ENCODE results near the gene TGFBR2. TPM values are rescaled to one million over a fixed set of nuclear protein-coding genes. Genes with fewer than 3 reads are reported as not detected.

Gene TGFBR2
- total RNA-seq, 1 experiment from 2014 or later = not detected

DNA sequence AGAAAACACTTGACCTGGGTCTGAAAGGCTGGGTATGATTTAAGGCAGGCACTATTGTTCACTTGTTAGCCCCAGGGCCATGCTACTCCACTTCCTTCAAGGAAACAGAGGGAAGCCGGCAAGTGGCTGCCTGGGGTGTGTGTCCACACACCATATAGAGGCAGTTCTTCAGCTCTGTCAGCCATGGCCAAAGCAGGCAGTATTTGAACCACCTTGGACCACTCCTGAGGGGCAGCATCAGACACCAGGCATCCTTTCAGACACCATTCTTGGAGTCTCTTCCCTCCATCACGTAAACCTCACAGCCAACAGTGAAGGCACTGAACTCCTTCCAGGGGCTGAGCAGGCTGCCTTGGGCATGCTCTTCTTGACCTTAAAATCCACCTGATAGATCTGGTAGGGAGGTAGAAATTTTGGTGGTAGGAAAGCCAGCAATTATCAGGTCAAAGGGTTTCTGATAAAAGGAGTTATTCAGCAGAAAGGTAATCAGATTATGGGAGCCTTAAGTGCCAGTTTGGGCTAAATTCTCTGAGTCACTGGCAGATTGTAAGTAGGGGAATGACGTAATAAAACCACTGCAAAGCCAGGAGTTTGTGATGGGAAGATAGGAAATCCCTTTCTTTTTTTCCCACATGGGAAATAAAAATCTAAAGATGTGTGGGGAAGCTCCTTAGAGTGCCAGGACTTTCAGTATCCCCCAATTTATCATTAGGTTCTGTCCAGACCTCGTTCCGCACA is 20.2 kb downstream of the TGFBR2 start:
- no peak overlapping the region for H3K4me3 ChIP-seq (ENCODE audit: low read length)
- no peaks in the 10 kb centered on the region for H3K79me2 ChIP-seq (ENCODE audit: low read length)
- H3K9ac ChIP-seq (ENCODE audit: low read length) = no peak overlapping the region
- H2AFZ ChIP-seq (ENCODE audit: low read length) = no peak overlapping the region
- no peaks in the 10 kb centered on the region for H3K27me3 ChIP-seq (ENCODE audit: low read length)
- H3K9me3 ChIP-seq (ENCODE audit: low read length) = no peaks in the 10 kb centered on the region
- no peak overlapping the region for H3K4me2 ChIP-seq (ENCODE audit: low read depth, low read length, poor library complexity, severe bottlenecking)
- no peak overlapping the region for H3K27ac ChIP-seq (ENCODE audit: low read length)
- no peaks in the 10 kb centered on the region for H3K4me1 ChIP-seq (ENCODE audit: low read length)
- no peaks in the 10 kb centered on the region for H3K9me2 ChIP-seq (replicated peaks; ENCODE audit: insufficient read depth, low read length)
- H3K36me3 ChIP-seq (ENCODE audit: insufficient read depth, low read length) = no peaks in the 10 kb centered on the region
- DNase-seq = no peak
- H4K20me1 ChIP-seq (ENCODE audit: insufficient read depth, low read depth, low read length) = no peaks in the 10 kb centered on the region

DNA sequence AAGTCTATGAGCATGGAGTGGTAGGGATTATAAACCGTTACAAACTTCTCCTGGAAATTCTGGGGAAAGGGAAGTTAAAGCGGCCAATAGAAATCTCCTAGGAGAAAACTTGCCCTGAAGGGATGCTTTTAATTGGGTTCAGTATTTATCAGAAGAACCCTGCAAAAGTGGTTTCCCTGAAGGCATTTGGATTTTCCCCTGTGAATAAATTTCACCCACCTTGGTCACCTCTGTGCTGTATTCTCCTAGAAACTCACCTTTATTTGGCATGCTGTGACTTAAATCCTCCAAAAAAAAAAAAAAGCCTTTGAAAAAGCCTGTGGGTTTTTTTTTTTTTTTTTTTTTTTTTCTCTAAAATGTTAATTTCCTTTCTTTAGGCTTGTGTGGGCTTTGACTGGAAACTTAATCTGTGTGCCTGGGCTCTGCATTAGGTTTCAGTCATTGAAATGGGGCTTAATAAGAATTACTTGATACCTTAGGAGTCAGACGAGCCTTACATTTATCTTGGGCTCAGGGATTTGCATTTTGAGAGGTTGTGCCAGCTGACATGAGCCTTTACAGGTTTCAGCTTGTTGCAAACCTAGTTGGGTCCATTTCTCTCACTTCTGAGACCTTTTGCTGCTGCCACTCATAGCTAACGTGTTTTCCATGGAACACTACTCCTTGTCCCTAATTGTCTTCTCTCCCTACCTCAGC is 22.0 kb downstream of the TGFBR2 start:
- Histone ChIP-seq H4K20me1 (ENCODE audit: insufficient read depth, low read depth, low read length) (no peaks in the 10 kb centered on the region), H3K4me1 (ENCODE audit: low read length) (no peaks in the 10 kb centered on the region), H3K4me3 (ENCODE audit: low read length) (no peak overlapping the region), H3K9me2 (replicated peaks; ENCODE audit: insufficient read depth, low read length) (no peaks in the 10 kb centered on the region), H3K27ac (ENCODE audit: low read length) (no peak overlapping the region), H3K36me3 (ENCODE audit: insufficient read depth, low read length) (no peaks in the 10 kb centered on the region), H3K9ac (ENCODE audit: low read length) (no peak overlapping the region), H3K4me2 (ENCODE audit: low read depth, low read length, poor library complexity, severe bottlenecking) (no peak overlapping the region), H3K9me3 (ENCODE audit: low read length) (no peaks in the 10 kb centered on the region), H3K79me2 (ENCODE audit: low read length) (no peaks in the 10 kb centered on the region), H3K27me3 (ENCODE audit: low read length) (no peaks in the 10 kb centered on the region), H2AFZ (ENCODE audit: low read length) (no peak overlapping the region)
- no peak for DNase-seq

DNA sequence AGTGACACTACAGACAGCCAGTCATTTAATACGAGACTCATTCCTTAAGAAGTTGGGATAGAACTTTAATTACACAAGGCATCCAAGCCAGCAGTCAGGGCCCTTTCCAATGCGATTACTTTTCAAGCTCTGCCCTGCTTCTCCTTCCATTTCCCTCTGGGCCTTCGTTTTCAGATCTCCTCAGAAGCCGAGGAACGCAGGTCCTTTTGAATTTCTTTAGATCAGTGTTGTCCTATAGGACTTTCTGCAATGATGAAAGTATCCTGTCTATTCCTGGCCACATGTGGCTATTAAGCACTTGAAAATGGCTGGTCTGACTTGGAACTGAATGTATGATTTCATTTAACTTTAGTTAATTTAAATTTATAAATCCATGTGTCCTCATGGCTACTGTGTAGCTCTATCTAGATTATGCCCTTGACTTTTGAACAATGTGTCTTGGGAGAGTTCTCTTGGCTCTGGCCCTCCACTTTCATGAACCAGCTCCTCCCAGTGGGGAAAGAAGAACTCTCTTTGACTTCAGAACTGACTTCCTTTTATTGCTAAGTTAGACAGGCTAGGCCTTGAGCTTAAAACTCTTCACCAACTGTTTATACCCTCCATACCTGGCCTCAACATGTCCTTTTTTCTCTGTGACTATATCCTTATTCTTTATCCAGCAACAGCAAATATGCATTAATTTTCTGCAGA is 22.6 kb downstream of the TGFBR2 start:
- Histone ChIP-seq H3K4me2 (ENCODE audit: low read depth, low read length, poor library complexity, severe bottlenecking) (no peak overlapping the region), H3K9ac (ENCODE audit: low read length) (no peak overlapping the region), H3K9me3 (ENCODE audit: low read length) (no peaks in the 10 kb centered on the region), H4K20me1 (ENCODE audit: insufficient read depth, low read depth, low read length) (no peaks in the 10 kb centered on the region), H3K27ac (ENCODE audit: low read length) (no peak overlapping the region), H3K79me2 (ENCODE audit: low read length) (no peaks in the 10 kb centered on the region), H3K4me3 (ENCODE audit: low read length) (no peak overlapping the region), H3K4me1 (ENCODE audit: low read length) (no peaks in the 10 kb centered on the region), H3K9me2 (replicated peaks; ENCODE audit: insufficient read depth, low read length) (no peaks in the 10 kb centered on the region), H3K27me3 (ENCODE audit: low read length) (no peaks in the 10 kb centered on the region), H3K36me3 (ENCODE audit: insufficient read depth, low read length) (no peaks in the 10 kb centered on the region), H2AFZ (ENCODE audit: low read length) (no peak overlapping the region)
- no peak for DNase-seq

DNA sequence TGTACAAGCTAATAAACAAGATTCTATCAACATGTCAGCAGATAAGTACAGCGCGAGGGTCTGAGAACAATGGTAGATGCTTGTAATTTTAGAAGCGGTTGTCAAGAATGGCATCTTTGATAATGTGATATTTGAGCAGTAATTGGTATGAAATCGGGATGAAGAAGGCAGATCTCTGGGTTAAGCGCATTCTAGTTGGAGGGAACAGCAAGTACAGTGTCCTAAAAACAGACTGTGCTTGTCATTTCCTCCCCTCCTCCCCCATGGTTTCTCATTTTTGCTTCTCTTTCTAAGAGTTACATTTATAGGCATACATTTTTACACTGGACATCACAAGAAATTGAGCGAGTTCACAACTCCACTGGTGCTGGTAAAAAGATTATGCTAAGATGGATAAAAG is 23.3 kb downstream of the TGFBR2 start:
- no peaks in the 10 kb centered on the region for H3K79me2 ChIP-seq (ENCODE audit: low read length)
- H3K4me3 ChIP-seq (ENCODE audit: low read length) = no peak overlapping the region
- no peaks in the 10 kb centered on the region for H4K20me1 ChIP-seq (ENCODE audit: insufficient read depth, low read depth, low read length)
- H3K36me3 ChIP-seq (ENCODE audit: insufficient read depth, low read length) = no peaks in the 10 kb centered on the region
- H3K4me2 ChIP-seq (ENCODE audit: low read depth, low read length, poor library complexity, severe bottlenecking) = no peak overlapping the region
- DNase-seq = no peak
- no peaks in the 10 kb centered on the region for H3K9me3 ChIP-seq (ENCODE audit: low read length)
- H3K27ac ChIP-seq (ENCODE audit: low read length) = no peak overlapping the region
- H3K27me3 ChIP-seq (ENCODE audit: low read length) = no peaks in the 10 kb centered on the region
- H3K9me2 ChIP-seq (replicated peaks; ENCODE audit: insufficient read depth, low read length) = no peaks in the 10 kb centered on the region
- no peak overlapping the region for H2AFZ ChIP-seq (ENCODE audit: low read length)
- H3K9ac ChIP-seq (ENCODE audit: low read length) = no peak overlapping the region
- H3K4me1 ChIP-seq (ENCODE audit: low read length) = no peaks in the 10 kb centered on the region

DNA sequence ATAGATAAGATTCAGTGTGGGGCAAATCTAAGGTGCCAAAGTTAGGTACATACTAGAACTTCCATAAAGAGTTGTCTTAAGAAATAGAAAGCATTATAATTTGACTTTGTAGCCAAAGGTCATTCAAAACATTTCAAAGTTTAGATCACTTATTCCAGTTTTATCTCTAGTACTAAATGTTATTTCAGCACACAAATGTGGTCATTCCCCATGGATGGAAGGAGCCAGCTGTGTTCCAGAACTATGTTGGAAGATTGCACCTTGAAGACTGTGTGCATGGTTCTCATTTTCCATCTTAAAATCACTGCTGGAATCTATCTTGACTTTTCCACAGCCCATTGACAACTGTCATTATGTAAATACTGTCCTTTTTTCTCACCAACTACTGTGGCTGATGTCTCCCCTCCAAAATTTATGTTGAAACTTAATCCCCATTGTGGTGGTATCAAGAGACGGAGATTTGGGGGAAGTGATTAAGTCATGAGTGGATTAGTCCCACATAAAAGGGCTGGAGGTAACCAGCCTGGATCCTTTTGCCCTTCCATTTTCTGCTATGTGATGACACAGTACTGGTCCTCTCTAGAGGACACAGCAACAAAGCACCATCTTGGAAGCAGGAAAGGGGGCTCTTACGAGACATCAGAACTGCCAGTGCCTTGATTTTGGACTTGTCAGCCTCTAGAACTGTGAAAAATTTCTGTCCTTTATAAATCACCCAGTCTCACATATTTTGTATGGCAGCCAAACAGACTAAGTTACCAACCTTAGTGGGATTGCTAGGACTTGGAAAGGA is 24.0 kb downstream of the TGFBR2 start:
- H3K27me3 ChIP-seq (ENCODE audit: low read length) = no peaks in the 10 kb centered on the region
- DNase-seq = no peak
- H3K9ac ChIP-seq (ENCODE audit: low read length) = no peak overlapping the region
- H3K9me2 ChIP-seq (replicated peaks; ENCODE audit: insufficient read depth, low read length) = no peaks in the 10 kb centered on the region
- no peaks in the 10 kb centered on the region for H3K9me3 ChIP-seq (ENCODE audit: low read length)
- H3K4me2 ChIP-seq (ENCODE audit: low read depth, low read length, poor library complexity, severe bottlenecking) = no peak overlapping the region
- H3K79me2 ChIP-seq (ENCODE audit: low read length) = no peaks in the 10 kb centered on the region
- no peak overlapping the region for H2AFZ ChIP-seq (ENCODE audit: low read length)
- no peak overlapping the region for H3K4me3 ChIP-seq (ENCODE audit: low read length)
- no peaks in the 10 kb centered on the region for H3K4me1 ChIP-seq (ENCODE audit: low read length)
- no peak overlapping the region for H3K27ac ChIP-seq (ENCODE audit: low read length)
- no peaks in the 10 kb centered on the region for H4K20me1 ChIP-seq (ENCODE audit: insufficient read depth, low read depth, low read length)
- no peaks in the 10 kb centered on the region for H3K36me3 ChIP-seq (ENCODE audit: insufficient read depth, low read length)

DNA sequence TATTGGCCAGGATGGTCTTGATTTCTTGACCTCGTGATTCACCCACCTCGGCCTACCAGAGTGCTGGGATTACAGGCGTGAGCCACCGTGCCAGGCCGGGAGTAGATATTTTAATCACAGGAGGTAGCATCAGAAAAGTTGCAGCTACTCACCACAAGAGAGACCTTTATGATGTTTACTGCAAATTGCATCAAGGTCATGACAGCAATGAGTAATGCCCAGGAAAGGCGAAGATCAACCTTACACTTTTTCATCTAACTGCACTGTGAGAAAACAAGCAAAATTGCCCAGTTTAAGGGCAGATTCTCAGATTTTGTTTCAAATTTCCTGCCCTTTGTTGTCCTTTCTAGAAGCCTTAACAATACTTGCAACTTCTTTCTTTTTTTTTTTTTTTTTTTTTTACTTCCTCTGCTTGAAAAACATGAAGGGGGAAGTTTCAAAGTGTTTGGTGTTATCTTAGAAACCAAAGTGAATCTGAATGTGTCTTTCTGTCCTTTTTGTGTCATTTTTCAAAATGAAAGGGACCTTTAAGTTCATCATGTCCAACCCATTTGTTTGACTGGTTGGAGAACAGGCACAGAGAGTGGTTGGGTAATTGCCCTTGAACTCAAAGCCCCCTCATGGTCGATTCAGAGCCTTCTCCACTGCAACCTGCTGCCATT is 25.0 kb downstream of the TGFBR2 start:
- Histone ChIP-seq H3K27me3 (ENCODE audit: low read length) (no peaks in the 10 kb centered on the region), H3K36me3 (ENCODE audit: insufficient read depth, low read length) (no peaks in the 10 kb centered on the region), H3K4me2 (ENCODE audit: low read depth, low read length, poor library complexity, severe bottlenecking) (no peak overlapping the region), H3K9ac (ENCODE audit: low read length) (no peak overlapping the region), H3K4me1 (ENCODE audit: low read length) (no peaks in the 10 kb centered on the region), H4K20me1 (ENCODE audit: insufficient read depth, low read depth, low read length) (no peaks in the 10 kb centered on the region), H3K9me3 (ENCODE audit: low read length) (no peaks in the 10 kb centered on the region), H3K27ac (ENCODE audit: low read length) (no peak overlapping the region), H3K9me2 (replicated peaks; ENCODE audit: insufficient read depth, low read length) (no peaks in the 10 kb centered on the region), H3K79me2 (ENCODE audit: low read length) (no peaks in the 10 kb centered on the region), H3K4me3 (ENCODE audit: low read length) (no peak overlapping the region), H2AFZ (ENCODE audit: low read length) (no peak overlapping the region)
- DNase-seq = no peak

DNA sequence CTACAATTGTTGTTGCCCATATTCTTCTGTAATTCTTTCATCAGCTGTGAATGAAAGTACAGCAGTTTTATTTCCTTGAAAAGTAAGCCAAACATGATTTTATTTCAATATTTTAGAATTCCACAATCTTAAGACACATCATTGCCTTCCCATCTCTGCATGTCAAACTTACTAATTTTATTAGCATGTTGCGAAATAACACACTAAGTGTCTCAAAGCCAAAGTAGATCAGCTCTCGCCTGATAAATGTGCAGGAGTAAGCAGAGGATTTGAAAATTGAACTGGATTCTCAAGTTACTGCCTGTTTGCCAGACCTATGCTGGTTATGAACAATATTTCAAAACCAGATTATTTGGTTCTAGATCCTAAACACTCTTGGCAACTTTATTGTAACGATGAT is 25.7 kb downstream of the TGFBR2 start:
- Histone ChIP-seq H3K36me3 (ENCODE audit: insufficient read depth, low read length) (no peaks in the 10 kb centered on the region), H3K9ac (ENCODE audit: low read length) (no peak overlapping the region), H3K27me3 (ENCODE audit: low read length) (no peaks in the 10 kb centered on the region), H3K9me2 (replicated peaks; ENCODE audit: insufficient read depth, low read length) (no peaks in the 10 kb centered on the region), H3K4me3 (ENCODE audit: low read length) (no peak overlapping the region), H3K4me2 (ENCODE audit: low read depth, low read length, poor library complexity, severe bottlenecking) (no peak overlapping the region), H2AFZ (ENCODE audit: low read length) (no peak overlapping the region), H4K20me1 (ENCODE audit: insufficient read depth, low read depth, low read length) (no peaks in the 10 kb centered on the region), H3K79me2 (ENCODE audit: low read length) (no peaks in the 10 kb centered on the region), H3K27ac (ENCODE audit: low read length) (no peak overlapping the region), H3K9me3 (ENCODE audit: low read length) (no peaks in the 10 kb centered on the region), H3K4me1 (ENCODE audit: low read length) (no peaks in the 10 kb centered on the region)
- DNase-seq = no peak
